Subcutaneous abdominal adipose tissue (tissue), 5 donors: ENCODE results near the gene LRPAP1.

Source experiments
- H3K27ac ChIP-seq: one replicate; pipeline ENCODE4 v1.7.0; 2013; ENCODE audit warnings: low read depth, mild to moderate bottlenecking, inconsistent platforms, low read length, moderate library complexity
- H3K27me3 ChIP-seq, 5 donors: one replicate each; pipeline ENCODE4 v1.7.0; 2013; ENCODE audit warnings: low read length in 5 of 5, inconsistent platforms in 1 of 5; ENCODE audit not compliant: control insufficient read depth in 5 of 5, insufficient read depth in 4 of 5
- H3K36me3 ChIP-seq, 5 donors: one replicate each; pipeline ENCODE4 v1.7.0; 2013; ENCODE audit warnings: low read length in 5 of 5; ENCODE audit not compliant: control insufficient read depth in 5 of 5, insufficient read depth in 5 of 5
- H3K4me1 ChIP-seq, 5 donors: one replicate each; pipeline ENCODE4 v1.7.0; 2013; ENCODE audit warnings: low read length in 5 of 5, mild to moderate bottlenecking in 3 of 5, moderate library complexity in 1 of 5; ENCODE audit not compliant: control insufficient read depth in 5 of 5, insufficient read depth in 5 of 5
- H3K4me3 ChIP-seq, 5 donors: one replicate each; pipeline ENCODE4 v1.7.0; 2013; ENCODE audit warnings: low read length in 5 of 5, low read depth in 1 of 5
- H3K9ac ChIP-seq, 5 donors: one replicate each; pipeline ENCODE4 v1.7.0; 2013; ENCODE audit warnings: low read length in 5 of 5, mild to moderate bottlenecking in 4 of 5, moderate library complexity in 3 of 5
- H3K9me3 ChIP-seq, 5 donors: one replicate each; pipeline ENCODE4 v1.7.0; 2013; ENCODE audit warnings: low read length in 5 of 5; ENCODE audit not compliant: control insufficient read depth in 5 of 5
- donor health status: healthy.
- donor health status: healthy.
- donor health status: healthy.
- donor health status: healthy.
- donor health status: healthy.

LRPAP1 gene

DNA sequence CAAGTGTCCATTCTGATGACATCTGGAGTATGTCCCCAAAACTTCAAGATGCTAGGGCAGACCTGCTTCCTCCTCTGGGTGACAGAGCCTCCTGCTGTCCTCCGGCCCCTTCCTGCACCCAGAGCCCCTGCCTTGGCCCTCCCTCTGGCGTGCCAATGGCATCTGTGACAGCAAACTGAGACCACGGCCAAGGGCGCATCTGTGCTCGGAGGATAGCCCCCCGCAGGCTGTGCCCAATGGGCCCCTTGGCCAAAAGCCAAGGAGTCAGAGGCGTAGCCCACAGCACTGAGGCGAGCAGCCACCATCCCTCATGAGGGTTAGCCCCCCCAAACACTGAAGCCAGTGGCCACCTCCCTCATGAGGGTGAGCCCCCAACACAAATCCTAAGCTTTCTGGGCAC lies 7.9 kb downstream of the LRPAP1 start:
- Histone ChIP-seq H3K27me3 (no peaks in the 10 kb centered on the region), H3K4me3 (no peak overlapping the region), H3K36me3 (peaks cover 0 to 70% (median 62%) of the 10 kb centered on the region in 5 donors), H3K27ac (no peak overlapping the region), H3K9ac (no peak overlapping the region), H3K4me1 (peaks cover 0 to 7% (median 2%) of the 10 kb centered on the region in 5 donors), H3K9me3 (no peaks in the 10 kb centered on the region)

DNA sequence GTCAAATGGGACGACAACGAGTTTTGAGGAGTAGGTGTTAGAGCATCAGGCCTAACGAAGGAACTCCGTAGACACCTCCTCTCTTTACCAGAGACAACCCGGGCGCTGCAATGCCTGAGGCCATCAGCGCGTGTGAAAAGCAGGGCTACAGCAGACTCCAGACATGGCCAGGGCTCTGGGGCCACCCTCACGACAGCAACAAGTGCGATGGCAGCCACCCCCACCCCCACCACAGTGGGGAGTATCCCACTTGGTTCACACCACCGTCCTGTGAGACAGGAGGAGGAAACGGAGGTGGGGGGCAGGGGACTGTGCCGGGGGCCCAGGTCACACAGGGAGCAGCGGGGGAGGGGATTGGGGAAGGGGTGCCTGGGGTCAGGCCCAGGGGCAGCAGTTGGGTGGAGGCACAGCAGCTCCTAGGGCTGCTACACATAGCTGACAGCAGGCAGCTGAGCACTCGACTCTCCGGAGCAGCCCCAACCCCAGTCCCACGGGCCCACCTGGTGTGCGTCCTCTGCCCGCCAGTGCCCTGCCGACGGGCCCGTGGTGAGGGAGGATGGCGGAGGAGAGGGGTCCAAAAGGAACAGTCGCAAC lies 8.5 kb downstream of the LRPAP1 start:
- H3K36me3 ChIP-seq, result peaks cover 0 to 73% (median 66%) of the 10 kb centered on the region in 5 donors
- H3K27me3 ChIP-seq, result no peaks in the 10 kb centered on the region
- H3K4me3 ChIP-seq, result no peak overlapping the region

DNA sequence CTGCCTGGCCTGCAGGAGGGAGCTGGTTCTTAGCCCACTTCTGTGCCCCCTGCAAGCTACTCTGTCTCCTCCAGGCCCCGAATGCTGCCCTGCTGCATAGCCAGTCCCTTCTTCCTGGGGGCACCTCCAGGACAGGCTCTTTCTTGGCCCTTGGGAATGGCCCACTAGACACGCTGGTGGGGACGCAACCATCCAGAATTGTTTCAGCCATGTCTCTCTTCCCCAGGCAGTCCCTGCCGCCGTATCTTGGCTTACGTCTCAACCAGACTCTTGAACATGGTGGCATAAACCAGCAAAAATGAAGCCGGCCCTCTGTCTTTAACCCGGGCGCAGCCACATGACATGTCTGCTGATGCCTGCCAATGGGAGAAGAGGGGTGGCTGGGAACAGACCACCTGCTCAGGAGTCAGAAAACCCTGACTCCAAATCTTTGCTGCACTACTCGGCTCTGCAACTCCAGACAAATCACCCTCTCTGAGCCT lies 9.0 kb downstream of the LRPAP1 start:
- Histone ChIP-seq H3K27ac (no peak overlapping the region), H3K9me3 (no peaks in the 10 kb centered on the region), H3K36me3 (peaks cover 0 to 71% (median 65%) of the 10 kb centered on the region in 5 donors), H3K9ac (no peak overlapping the region), H3K4me1 (no peaks in the 10 kb centered on the region), H3K4me3 (no peak overlapping the region), H3K27me3 (no peaks in the 10 kb centered on the region)

More for the DNA sequence above, 8.5 kb downstream of the LRPAP1 start:
- no peak overlapping the region for H3K9ac ChIP-seq
- no peaks in the 10 kb centered on the region for H3K9me3 ChIP-seq
- H3K4me1 ChIP-seq, result peaks cover 0 to 2% (median 0%) of the 10 kb centered on the region in 5 donors
- H3K27ac ChIP-seq, result no peak overlapping the region

DNA sequence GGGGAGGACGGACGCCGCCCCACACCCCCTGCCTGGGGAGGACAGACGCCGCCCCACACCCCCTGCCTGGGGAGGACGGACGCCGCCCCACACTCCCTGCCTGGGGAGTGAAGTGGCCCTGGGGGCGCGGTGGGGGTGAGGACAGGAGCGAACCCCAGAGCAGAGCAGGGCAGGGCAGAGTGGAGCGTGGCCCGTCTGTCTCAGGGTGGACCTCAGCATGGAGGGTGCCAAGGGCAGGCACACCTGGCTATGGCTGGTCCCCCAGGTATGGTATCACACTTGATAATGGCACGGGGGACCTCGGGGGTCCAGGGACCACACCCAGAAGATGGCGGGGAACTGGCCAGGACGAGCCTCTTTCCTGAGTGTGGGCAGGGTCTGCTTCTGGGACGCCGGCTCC lies 9.6 kb downstream of the LRPAP1 start:
- Histone ChIP-seq H3K4me1 (no peaks in the 10 kb centered on the region), H3K36me3 (peaks cover 0 to 77% (median 70%) of the 10 kb centered on the region in 5 donors), H3K27me3 (no peaks in the 10 kb centered on the region), H3K9ac (no peak overlapping the region), H3K27ac (no peak overlapping the region), H3K9me3 (no peaks in the 10 kb centered on the region), H3K4me3 (no peak overlapping the region)

DNA sequence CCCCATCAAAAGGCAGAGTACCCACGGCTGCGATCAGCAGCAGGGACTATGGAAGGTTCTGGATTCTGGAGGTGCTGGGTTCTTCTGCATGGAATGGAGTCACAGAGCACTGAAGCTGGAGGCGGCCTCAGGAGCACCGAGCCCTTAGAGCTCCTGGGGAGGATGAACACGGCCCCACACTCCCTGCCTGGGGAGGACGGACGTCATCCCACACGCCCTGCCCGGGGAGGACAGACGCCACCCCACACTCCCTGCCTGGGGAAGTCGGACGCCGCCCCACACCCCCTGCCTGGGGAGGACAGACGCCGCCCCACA lies 9.9 kb downstream of the LRPAP1 start:
- Histone ChIP-seq H3K9ac (no peak overlapping the region), H3K4me3 (no peak overlapping the region), H3K27me3 (no peaks in the 10 kb centered on the region), H3K27ac (no peak overlapping the region), H3K9me3 (no peaks in the 10 kb centered on the region), H3K36me3 (peaks cover 0 to 80% (median 72%) of the 10 kb centered on the region in 5 donors), H3K4me1 (no peaks in the 10 kb centered on the region)

DNA sequence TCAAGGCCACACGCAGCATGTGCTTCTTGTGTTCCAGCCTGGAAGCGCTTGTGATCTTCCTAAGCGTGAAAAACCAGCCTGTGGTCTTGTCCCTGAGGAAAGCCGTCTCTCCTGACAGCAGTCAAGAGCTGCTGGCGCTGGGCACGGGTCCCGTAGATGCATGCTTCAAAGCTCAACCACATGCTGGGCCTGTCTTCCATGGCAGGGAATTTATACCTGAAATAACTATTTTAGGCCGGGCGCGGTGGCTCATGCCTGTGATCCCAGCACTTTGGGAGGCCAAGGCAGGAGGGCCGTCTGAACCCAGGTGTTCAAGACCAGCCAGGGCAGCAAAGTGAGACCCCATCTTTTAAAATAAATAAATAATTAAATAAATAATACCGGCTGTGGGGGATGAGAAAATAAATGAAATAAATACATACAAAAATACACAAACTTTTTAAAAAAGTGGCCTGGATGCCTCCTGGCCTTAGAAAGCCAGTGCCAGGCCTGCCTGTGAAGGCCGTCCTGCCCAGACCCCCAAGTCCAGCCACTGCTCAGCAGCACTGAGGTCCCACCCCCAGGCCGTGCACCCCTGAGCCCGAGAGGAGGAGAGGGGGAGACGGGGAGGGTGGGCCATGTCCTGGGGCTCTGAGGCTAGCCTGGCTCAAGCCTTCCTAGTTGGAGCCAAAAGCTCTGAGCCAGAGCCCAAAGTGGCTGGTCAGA lies 10.4 kb downstream of the LRPAP1 start:
- Histone ChIP-seq H3K9ac (no peak overlapping the region), H3K9me3 (no peaks in the 10 kb centered on the region)

DNA sequence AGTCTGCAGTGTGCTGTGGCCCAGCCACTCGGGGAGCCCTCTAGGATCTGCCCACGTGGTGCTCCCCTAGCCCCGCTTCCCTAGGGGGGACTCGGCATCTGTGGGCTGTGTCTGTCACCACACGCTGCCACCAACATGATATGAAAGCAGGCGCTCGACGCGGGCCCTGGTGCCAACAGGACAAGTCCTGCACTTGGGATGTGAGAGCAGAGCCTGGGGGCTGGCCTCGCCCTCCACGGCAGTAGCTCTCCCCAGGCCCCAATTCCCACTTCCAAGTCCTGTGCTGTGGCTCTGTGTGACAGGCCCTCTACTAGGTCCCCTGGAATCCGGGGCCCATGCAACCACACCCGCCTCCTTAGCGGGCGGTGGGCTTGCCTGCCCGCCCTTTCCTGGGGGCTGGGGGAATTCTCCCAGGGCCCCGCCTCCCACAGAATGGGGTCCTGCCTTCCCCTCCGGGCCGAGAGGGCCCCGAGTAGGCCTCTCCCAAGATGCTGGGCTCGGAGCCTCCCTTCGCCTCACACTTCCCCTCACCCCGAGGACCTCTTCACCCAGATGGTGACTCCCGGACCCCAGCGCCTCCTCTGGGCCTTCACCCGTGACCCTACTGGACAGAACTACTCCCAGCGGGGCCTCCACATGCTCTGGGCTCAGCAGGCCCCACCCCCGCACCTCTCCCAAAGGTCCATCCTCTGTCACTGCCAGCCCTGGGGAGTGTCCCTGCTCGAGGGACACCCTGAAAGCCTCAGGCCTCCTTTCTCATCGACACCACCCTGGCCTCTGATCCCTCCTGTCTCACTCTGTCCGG lies 11.2 kb downstream of the LRPAP1 start:
- Histone ChIP-seq H3K4me1 (no peaks in the 10 kb centered on the region), H3K27me3 (no peaks in the 10 kb centered on the region), H3K9ac (no peak overlapping the region), H3K9me3 (no peaks in the 10 kb centered on the region), H3K27ac (no peak overlapping the region), H3K4me3 (no peak overlapping the region), H3K36me3 (peaks cover 0 to 93% (median 84%) of the 10 kb centered on the region in 5 donors)

More for the DNA sequence above, 10.4 kb downstream of the LRPAP1 start:
- Histone ChIP-seq H3K27me3 (no peaks in the 10 kb centered on the region), H3K36me3 (peaks cover 0 to 86% (median 76%) of the 10 kb centered on the region in 5 donors), H3K27ac (no peak overlapping the region), H3K4me1 (no peaks in the 10 kb centered on the region), H3K4me3 (no peak overlapping the region)

DNA sequence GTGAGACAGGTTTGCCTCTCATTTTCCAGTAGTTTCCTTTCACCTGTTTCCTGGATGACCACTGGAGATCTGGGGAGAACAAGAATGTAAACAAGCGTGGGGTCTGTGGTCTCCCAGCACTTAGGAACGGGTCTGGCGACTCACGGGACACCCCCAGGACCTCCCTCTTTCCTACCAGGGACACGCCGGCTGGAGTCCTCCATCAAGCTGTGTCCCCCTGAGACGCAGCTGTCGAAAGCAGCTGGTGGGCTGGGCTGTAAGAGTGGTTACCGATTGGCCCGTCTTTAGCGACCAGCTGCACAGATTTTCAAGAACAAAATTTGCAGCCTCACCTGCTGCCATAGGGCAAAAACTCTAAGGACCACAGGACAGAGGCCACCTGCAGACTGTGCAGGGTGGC lies 11.9 kb downstream of the LRPAP1 start:
- H3K27ac ChIP-seq, result no peak overlapping the region
- H3K4me1 ChIP-seq, result no peaks in the 10 kb centered on the region
- no peak overlapping the region for H3K4me3 ChIP-seq
- H3K36me3 ChIP-seq, result peaks cover 0 to 96% (median 87%) of the 10 kb centered on the region in 5 donors
- no peaks in the 10 kb centered on the region for H3K27me3 ChIP-seq
- H3K9ac ChIP-seq, result no peak overlapping the region
- H3K9me3 ChIP-seq, result no peaks in the 10 kb centered on the region

DNA sequence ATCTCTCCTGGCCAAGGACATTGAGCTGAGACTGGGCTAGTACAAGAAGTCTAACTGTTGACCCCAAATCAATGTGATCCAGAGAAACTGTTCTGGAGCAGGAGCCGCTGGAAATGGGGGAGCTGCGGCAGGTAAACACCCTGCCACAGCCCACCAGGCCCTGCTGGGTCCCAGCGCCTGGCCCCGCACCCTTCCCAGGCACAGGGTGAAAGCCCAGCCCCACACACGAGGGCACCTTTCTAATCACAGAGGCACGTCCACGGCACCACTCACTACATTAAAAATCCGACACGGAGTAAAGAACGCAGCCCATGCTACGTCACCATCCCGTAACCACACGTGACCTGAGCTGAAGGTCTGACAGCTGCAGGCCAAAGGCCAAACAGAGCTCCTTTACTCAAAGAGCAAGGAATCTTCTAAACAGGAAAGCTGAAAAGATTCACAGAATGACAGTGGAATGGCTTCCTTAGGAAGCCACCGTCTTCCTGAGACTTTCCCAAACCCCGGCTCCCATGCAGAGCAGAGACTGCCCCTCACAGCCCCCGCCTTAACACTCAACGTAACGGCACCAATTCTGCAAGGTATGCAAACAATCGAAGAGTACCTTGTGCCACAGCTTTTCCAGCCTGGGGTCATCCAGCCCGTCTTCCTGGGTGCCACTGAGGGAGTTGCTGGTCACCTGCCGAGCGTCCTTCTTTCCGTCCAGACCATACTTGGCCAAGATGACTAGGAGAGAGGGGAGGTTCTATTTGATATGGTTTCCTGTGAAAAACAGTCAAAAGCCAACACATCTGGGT lies 12.6 kb downstream of the LRPAP1 start:
- no peak overlapping the region for H3K4me3 ChIP-seq
- H3K27me3 ChIP-seq, result no peaks in the 10 kb centered on the region
- H3K9me3 ChIP-seq, result no peaks in the 10 kb centered on the region
- H3K27ac ChIP-seq, result no peak overlapping the region
- H3K36me3 ChIP-seq, result peaks cover 0 to 96% (median 88%) of the 10 kb centered on the region in 5 donors
- no peak overlapping the region for H3K9ac ChIP-seq
- no peaks in the 10 kb centered on the region for H3K4me1 ChIP-seq
